ENCODE measurements around the gene CELF5. TPM values are rescaled to one million over a fixed set of nuclear protein-coding genes. Genes with fewer than 3 reads are reported as not detected.
"Not testable (repeated sequence)": the region's sequence is repeated elsewhere in the genome, so short reads cannot be mapped to it uniquely, and the experiment has no call there.

The CELF5 gene
- total RNA-seq, 1 donor from 2014 or later = 0.18 TPM

DNA sequence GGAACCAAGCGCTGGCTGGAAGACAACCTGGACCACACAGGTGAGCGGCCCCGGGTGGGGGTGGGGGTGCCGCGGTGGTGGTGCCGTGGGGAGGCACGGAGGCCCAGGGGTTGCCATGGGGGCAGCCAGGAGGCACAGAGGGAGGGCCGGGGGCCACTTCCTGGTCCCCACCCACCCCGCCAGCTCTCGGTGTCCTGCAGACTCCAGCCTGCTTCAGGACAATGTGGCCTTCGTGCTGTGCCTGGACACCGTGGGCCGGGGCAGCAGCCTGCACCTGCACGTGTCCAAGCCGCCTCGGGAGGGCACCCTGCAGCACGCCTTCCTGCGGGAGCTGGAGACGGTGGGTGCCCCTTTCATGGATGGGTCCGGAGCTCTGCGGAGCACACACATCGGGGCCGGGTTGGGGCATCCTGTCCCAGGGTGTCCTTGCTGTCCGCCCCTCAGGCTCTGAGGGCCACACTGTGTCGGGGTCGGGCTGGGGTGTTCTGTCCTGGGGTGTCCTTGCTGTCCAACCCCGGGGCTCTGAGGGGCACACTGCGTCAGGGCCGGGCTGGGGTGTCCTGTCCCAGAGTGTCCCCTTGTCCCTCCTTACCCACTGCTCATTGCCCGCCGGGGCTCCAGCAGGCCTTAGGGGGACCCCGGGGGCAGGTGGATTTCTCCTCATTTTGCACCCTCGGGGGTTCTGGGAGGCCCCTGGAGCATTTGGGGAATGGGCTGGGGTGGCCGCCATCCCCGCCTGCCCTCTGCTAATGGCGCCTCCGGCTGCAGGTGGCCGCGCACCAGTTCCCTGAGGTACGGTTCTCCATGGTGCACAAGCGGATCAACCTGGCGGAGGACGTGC lies 20.4 kb upstream of the CELF5 start:
- ATAC-seq = no peak
- no peak for DNase-seq (ENCODE audit: low spot score)
- intact Hi-C loops (cut with DNase I) = no loop called here

DNA sequence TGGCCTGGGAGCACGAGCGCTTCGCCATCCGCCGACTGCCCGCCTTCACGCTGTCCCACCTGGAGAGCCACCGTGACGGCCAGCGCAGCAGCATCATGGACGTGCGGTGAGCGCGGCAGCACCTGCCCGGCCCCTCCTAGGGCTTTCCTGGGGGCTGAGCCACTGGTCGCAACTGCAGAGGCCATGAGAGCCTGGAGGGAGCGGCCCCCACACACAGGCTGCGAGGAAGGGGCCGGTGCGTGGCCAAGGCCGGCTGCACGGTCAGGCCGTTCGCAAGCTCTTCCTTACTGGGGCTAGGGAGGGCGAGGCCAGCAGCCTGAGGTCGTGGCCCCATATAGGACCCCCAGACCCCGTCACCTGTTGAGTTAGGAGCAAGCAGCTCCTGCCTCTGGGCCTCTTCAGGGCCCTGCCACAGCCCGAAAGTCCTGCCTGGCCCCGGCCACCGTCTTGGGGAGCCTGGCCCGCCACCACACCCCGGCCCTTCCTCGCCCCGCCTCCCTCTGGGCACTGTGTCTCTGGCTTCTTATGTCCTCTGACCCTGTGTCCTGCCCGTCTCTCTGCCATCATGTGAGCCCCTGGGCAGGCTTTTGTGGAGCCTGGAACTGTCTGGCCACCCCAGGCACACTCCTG lies 19.7 kb upstream of the CELF5 start:
- ATAC-seq (no peak), DNase-seq (ENCODE audit: low spot score) (no peak)
- intact Hi-C loops (cut with DNase I) = no loop called here

DNA sequence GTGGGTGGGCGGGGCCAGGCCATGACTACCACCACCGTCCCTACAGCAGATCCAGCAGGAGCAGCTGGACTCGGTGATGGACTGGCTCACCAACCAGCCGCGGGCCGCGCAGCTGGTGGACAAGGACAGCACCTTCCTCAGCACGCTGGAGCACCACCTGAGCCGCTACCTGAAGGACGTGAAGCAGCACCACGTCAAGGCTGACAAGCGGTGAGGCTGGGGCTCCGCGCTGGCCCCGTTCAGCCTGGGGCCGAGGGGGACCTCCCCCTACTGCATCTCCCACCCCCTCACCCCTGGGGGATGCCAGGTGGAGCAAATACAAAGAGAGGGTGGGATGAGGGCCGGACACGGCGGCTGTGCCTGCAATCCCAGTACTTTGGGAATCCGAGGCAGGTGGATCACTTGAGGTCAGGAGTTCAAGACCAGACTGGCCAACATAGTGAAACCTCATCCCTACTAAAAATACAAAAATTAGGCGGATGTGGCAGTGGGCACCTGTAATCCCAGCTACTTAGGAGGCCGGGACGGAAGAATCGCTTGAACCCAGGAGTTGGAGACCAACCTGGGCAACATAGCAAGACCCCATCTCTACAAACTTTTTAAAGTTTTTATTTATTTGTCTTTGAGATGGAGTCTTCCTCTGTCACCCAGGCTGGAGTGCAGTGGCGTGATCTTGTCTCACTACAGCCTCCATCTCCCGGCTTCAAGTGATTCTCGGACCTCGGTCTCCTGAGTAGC lies 18.1 kb upstream of the CELF5 start:
- intact Hi-C loops (cut with DNase I) = no loop called here
- ATAC-seq (no peak), DNase-seq (ENCODE audit: low spot score) (no peak)

DNA sequence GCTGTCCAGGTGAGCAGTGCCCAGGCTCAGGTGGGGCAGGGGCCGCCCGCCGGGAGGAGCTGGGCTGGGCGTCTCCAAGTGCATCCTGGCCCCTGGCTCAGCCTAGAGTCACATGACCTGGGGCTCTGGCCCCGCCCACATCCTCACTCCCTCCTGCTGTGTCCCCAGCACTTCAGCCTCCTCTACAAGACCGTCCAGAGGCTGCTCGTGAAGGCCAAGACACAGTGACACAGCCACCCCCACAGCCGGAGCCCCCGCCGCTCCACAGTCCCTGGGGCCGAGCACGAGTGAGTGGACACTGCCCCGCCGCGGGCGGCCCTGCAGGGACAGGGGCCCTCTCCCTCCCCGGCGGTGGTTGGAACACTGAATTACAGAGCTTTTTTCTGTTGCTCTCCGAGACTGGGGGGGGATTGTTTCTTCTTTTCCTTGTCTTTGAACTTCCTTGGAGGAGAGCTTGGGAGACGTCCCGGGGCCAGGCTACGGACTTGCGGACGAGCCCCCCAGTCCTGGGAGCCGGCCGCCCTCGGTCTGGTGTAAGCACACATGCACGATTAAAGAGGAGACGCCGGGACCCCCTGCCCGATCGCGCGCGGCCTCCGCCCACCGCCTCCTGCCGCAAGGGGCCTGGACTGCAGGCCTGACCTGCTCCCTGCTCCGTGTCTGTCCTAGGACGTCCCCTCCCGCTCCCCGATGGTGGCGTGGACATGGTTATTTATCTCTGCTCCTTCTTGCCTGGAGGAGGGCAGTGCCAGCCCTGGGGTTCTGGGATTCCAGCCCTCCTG lies 16.8 kb upstream of the CELF5 start:
- ATAC-seq = no peak
- DNase-seq (ENCODE audit: low spot score) = no peak
- intact Hi-C loops (cut with DNase I) = no loop called here

DNA sequence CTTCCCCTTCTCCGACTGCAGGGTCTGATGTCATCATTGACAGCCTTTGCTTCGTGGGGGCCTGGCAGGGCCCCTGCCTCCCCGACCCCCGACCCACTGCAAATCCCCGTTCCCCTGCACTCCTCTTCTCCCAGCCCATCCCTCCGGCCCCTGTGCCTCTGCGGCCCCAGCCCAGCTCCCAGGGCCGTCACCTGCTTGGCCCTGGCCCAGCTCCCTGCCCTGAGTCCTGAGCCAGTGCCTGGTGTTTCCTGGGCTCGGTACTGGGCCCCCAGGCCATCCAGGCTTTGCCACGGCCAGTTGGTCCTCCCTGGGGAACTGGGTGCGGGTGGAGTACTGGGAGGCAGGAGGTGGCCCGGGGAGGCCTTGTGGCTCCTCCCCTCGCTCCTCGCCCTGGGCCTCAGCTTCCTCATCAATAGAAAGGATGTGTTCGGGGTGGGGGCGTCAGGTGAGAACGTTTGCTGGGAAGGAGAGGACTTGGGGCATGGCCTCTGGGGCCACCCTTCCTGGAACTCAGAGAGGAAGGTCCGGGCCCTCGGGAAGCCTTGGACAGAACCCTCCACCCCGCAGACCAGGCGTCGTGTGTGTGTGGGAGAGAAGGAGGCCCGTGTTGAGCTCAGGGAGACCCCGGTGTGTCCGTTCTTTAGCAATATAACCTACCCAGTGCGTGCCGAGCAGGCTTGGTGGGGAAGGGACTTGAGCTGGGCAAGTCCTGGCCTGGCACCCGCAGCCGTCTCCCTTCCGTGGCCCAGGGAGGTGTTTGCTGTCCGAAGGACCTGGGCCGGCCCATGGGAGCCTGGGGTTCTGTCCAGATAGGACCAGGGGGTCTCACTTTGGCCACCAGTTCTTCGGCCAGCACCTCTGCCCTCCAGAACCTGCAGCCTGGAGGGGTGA lies 15.9 kb upstream of the CELF5 start:
- ATAC-seq (no peak), DNase-seq (ENCODE audit: low spot score) (no peak)
- intact Hi-C loops (cut with DNase I) = no loop called here

DNA sequence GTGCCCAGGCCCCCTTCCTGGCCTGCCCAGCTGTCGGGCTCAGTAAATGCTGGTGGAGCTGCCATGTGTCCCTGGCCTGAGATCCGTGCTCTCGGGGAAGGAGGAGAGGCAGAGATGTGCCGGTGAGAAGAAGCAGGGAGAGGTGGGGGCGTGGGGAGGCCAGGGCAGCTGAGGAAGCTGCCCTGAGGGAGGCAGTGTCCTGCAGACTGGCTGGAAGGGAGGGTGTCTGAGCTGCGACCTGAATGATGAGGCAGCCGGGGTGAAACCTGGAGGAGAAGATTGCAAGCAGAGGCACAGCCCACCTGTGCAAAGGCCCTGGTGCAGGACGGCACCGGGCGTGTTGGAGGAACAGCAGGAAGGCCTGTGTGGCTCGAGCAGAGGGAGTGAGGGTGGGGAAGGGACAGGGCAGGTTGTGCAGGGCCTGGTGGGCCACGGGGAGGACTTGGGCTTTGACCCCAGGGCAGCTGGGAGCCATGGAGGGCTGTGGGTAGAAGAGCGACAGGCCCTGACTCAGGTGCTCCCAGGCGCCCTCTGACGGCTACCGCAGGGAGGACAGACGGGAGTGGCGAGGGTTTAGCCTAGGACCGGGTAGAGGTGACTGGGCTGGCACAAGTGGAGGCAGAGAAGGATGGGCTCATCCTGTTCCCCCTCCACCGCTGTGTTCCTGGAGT lies 14.0 kb upstream of the CELF5 start:
- intact Hi-C loops (cut with DNase I) = no loop called here
- ATAC-seq (peak; percentile 43), DNase-seq (ENCODE audit: low spot score) (no peak)

DNA sequence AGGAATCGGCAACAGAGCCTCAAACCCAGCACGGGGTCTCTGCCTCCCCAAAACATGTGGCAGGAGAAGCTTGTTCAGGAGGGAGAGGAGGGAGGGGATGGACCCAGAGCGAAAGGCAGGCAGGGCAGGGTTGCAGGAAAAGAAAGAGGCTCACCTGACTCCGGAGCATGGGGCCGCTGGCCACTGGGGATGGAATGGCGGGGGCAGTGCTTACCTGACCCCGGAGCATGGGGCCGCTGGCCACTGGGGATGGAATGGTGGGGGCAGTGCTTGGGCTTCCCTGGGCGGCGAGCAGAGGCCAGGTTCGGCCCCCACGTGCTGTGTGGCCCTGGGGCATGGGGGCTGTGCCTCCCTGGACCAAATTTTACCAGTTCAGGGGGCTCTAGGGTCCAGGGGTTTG lies 13.3 kb upstream of the CELF5 start:
- DNase-seq (ENCODE audit: low spot score) = no peak
- intact Hi-C loops (cut with DNase I) = no loop called here
- ATAC-seq = no peak

DNA sequence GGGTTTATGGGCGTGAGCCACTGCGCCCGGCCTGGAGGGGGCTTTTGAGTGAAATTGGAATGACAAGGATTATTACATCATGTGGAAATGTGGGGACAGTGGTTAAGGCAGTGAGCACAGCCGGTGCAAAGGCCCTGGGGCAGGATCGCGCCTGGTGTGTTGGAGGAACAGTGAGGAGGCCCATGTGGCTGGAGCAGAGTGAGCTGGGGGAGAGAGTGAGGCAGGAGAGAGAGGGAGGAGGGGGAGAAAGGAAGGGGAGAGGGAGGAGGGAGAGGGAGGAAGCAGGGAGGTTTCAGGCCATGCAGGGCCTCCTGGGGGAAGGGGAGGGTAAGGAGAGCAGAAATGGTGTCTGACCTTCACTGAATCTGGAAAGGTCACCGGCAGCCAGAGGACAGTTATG lies 11.3 kb upstream of the CELF5 start:
- DNase-seq (ENCODE audit: low spot score) (no peak), ATAC-seq (no peak)
- intact Hi-C loops (cut with DNase I) = no loop called here

DNA sequence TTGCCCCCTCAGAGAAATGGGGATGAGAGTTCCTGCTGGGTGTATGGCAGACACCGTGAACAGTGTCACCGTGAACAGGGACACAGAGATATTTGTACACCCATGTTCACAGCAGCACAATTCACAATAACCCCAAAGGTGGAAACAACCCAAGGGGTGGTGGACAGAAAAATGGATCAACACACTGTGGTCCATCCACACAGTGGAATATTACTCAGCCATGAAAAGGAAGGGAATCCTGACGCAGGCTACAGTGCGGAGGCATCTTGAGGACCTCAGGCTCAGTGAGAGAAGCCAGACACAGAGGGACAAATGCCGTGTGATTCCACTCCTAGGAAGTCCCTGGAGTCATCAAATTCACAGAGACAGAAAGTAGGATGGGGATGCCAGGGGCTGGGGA lies 7.6 kb upstream of the CELF5 start:
- DNase-seq (ENCODE audit: low spot score) (no peak), ATAC-seq (no peak)
- intact Hi-C loops (cut with DNase I) = no loop called here

DNA sequence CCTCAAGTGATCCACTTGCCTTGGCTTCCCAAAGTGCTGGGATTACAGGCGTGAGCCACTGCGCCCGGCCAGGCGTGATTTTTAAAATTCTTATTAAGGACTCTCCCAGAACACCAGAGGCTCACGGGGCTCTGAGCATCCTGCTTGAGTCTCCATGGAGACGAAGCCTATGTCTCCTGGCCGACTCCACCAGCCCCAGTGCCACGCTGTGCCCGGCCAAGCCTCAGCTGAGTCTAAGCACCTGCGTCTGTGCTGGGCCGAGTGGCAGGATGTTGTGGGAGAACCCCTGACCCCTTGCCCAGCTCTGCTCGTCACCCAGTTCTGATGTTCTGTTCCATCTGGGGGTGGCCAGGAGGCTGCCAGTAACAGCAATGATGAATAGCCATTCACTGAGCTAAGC lies 3.9 kb upstream of the CELF5 start:
- DNase-seq (ENCODE audit: low spot score) (no peak), ATAC-seq (no peak)
- intact Hi-C loops (cut with DNase I) = no loop called here

DNA sequence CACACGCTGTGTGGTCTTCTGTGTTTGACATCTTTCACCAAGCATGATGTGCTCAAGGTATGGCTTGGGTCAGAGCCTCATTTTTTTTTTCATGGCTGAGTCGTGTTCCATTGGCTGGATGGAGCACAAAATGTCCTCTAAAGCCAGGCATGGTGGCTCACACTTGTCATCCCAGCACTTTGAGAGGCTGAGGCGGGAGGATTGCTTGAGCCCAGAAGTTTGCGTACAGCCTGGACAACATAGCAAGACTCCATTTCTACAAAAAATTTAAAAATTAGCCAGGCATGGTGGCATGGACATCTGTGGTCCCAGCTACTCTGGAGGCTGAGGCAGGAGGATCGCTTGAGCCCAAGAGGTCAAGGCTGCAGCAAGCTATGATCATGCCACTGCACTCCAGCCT lies 2.9 kb upstream of the CELF5 start:
- DNase-seq (ENCODE audit: low spot score); ATAC-seq; intact Hi-C loops (cut with DNase I): not testable (repeated sequence)

DNA sequence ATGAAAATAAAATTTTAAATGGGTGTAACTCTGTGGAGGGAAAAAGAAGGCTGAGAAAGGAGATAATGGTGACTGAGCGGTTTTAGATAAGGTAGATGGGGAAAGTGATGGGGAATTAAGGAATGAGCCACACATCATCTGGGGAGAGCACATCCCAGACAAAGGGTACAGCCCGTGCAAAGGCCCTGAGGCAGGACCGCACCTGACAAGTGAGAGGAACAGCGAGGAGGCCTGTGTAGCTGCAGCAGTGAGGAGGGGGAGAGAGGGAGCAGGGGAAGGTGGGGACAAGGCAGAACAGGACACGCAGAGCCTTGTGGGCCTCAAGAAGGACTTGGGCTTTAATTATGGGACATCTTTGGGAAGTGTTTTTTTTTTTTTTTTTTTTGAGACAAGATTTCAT lies 1.8 kb upstream of the CELF5 start:
- intact Hi-C loops (cut with DNase I) = no loop called here
- no peak for DNase-seq (ENCODE audit: low spot score)
- no peak for ATAC-seq

DNA sequence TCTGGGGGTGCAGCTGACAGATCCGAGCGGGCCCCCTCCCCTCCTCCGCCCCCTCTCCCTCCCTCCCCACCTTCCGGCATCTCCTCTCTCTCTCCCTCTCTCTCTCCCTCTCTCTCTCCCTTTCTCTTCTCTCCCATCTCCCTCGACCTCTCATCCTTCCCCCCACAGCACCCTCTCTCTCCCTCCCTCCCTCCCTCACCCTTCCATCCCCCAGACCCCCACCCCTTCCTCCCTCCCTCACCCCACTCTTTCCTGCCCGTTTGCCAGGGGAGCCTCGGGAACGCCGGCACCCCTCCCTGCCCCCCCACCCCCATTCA lies 666 bp downstream of the CELF5 start:
- intact Hi-C loops (cut with DNase I) = no loop called here
- no peak for ATAC-seq
- DNase-seq (ENCODE audit: low spot score) = no peak

DNA sequence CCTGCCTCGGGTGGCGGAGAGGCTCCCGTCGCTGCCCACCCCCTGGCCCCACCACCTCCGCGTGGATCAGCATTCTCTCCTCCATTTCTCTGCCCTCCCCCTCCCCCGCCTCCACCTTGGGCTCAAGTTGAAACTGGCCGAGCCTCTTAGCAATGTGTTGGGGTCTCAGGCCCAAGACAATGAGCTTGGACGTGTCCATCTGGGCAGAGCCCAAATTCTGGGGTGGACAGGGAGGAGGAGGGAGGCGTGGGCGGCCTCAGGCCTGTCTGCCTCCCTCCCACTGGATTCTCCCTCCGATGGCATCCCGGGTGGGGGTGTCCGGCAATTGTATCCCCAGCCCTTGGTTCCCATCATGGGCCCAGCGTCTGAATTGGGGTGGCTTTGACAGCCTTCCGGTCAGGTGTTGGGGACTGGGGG lies 1.2 kb downstream of the CELF5 start:
- intact Hi-C loops (cut with DNase I) = no loop called here
- no peak for DNase-seq (ENCODE audit: low spot score)
- ATAC-seq = no peak

DNA sequence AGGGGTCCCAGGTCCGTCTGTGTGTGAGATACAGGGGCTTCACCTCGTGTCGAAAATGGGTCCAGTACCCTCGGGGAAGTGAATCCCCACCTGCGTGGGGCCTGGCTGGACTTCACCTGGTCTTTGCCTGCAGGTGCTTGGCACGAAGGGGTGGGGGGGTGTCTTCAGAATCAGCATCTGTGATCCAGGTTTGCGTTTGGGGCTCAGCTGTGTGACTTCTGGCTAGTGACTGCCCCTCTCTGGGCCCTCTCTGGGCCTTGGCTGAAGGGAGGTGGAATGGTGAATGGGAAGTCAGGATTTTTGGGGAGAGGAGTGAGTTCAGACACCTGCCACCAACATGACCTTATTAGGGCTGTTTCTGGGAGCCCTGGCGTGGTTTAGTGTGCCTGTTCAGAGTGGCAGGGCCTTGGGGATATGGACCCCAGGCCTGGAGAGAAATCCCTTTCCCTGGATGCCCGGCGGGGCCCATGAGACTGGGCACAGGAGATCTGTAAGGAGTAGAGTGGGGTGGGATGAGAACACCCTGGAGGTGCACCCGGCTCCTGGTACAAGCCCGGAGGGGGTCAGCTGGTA lies 2.7 kb downstream of the CELF5 start:
- no peak for ATAC-seq
- DNase-seq (ENCODE audit: low spot score) = no peak
- intact Hi-C loops (cut with DNase I) = no loop called here

DNA sequence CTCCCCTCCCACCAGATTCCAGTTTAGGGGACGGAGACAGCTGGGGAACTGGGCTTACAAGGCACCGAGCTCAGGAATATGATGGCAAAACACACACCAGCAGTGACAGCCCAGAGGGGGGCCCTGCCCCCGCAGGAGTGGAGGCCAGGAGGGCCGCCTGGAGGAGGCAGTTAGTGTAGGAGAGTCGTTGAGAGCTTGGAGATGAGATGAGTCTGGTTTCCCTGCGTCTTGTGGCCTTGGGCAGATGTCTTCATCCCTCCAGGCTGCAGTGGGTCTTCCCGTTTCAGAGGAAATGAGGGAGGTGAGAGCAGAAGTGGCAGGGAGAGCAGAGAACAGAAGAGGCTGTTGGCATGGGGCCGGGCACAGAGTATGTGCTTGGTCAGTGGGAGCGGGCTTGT lies 4.9 kb downstream of the CELF5 start:
- DNase-seq (ENCODE audit: low spot score) = no peak
- intact Hi-C loops (cut with DNase I) = no loop called here
- no peak for ATAC-seq

DNA sequence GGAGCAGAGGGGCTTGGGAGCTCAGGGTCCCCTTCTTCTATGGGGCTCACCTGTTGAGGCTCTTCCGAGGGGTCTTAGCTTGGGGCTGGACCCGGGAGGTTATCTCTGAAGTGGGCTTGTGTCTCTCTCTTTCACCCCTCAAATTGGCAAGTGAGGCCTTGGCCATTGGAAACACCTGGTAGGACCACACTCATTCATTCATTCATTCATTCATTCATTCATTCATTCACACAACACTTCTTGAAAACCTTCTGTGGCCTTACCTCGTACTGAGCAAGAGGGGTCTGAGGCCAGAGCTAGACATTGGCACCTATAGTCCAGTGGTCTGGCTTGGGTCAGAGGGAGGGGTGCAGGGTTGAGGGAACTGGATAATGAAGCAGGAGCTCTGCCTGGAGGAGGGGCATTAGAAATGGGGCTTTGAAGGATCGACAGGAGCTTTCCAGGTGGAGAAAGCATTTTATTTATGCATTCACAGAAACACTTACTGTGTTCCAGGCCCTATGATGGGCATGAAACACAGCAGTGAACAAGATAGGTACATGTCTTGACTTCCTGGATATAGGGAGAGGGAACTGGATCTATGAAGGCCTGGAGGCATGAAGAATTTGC lies 5.5 kb downstream of the CELF5 start:
- ATAC-seq (no peak), DNase-seq (ENCODE audit: low spot score) (no peak)
- intact Hi-C loops (cut with DNase I) = no loop called here
